AG04450 (cell line): ENCODE data around the gene SKI. TPM values are rescaled to one million over a fixed set of nuclear protein-coding genes. Genes with fewer than 3 reads are reported as not detected.

ENCODE experiments used
- CTCF ChIA-PET: fragments of 300-600, 350-600 bp; formaldehyde crosslinking; extraction: SDS; loops from one replicate; lab custom pipeline; 2022; ENCODE audit warnings: antibody characterized with exemption, inconsistent platforms; lab: Charles Lee
- POLR2A ChIA-PET: fragments of 350-600 bp; formaldehyde crosslinking; extraction: SDS; loops from one replicate; lab custom pipeline; 2021; ENCODE audit warnings: antibody characterized with exemption, inconsistent platforms; lab: Yijun Ruan, JAX
- DNase-seq: peaks from one replicate; pipeline ENCODE4 v3.0.0-alpha.2; 2011; ENCODE audit warnings: low read depth, low spot score
- H3K27ac ChIP-seq: one replicate; pipeline ENCODE4 v1.5.1; 2012; ENCODE audit warnings: low read depth, low read length, control low read depth
- H3K27me3 ChIP-seq: one replicate; pipeline ENCODE4 v1.6.0; 2012; ENCODE audit warnings: low read length; ENCODE audit not compliant: control insufficient read depth, insufficient read depth
- H3K4me3 ChIP-seq: 2 replicates; pipeline ENCODE4 v1.5.1; 2011; ENCODE audit warnings: mild to moderate bottlenecking, low read depth, low read length, control low read depth
- H3K9me3 ChIP-seq: 2 replicates; pipeline ENCODE4 v1.5.1; 2012; ENCODE audit warnings: low read length; ENCODE audit not compliant: control insufficient read depth, insufficient read depth
- CTCF ChIP-seq: IDR thresholded peaks from 2 replicates; pipeline ENCODE4 v1.5.1; 2011; ENCODE audit warnings: low read depth, low read length, control low read depth, inconsistent platforms
- polyA plus RNA-seq: library from polyadenylated mRNA; depleted of rRNA; stranded (reverse); fragments of >200 nt; gene quantifications from 2 replicates; pipeline ENCODE4 v1.2.3, GENCODE V29; 2011

SKI gene
- polyA plus RNA-seq, 1 experiment: 6.7 TPM

GRCh38 chr1:2215909-2216766 is 12.0 kb upstream of the SKI start:
- H3K27me3 ChIP-seq: no peaks in the 10 kb centered on the region
- ChIA-PET CTCF (interaction anchor here (0.7 kb wide), 1 partner anchor 21 kb away, joined by 3 read pairs; the partner anchor contains the start of gene FAAP20), POLR2A (interaction anchor here (0.7 kb wide), 1 partner anchor 10 kb away, joined by 13 read pairs; no protein-coding TSS in a partner anchor)
- DNase-seq: no peak
- H3K4me3 ChIP-seq: no peak overlapping the region
- no peak overlapping the region for H3K27ac ChIP-seq
- TF ChIP-seq CTCF: no peak
- peaks cover 3% of the 10 kb centered on the region for H3K9me3 ChIP-seq

- no peak for TF ChIP-seq CTCF
- Histone ChIP-seq H3K4me3 (no peak overlapping the region), H3K9me3 (peaks cover 3% of the 10 kb centered on the region), H3K27ac (no peak overlapping the region), H3K27me3 (no peaks in the 10 kb centered on the region)
- CTCF ChIA-PET: interaction anchor here (0.7 kb wide), 1 partner anchor 22 kb away, joined by 3 read pairs; the partner anchor contains the start of gene FAAP20
- POLR2A ChIA-PET: interaction anchor here (0.7 kb wide), 1 partner anchor 10 kb away, joined by 13 read pairs; no protein-coding TSS in a partner anchor
- DNase-seq: no peak
Observed at GRCh38 chr1:2216767-2217058, 11.4 kb upstream of the SKI start.

GRCh38 chr1:2221271-2221670 is 6.8 kb upstream of the SKI start:
- POLR2A ChIA-PET: interaction anchor here (0.7 kb wide), 1 partner anchor 9 kb away, joined by 3 read pairs; no protein-coding TSS in a partner anchor
- Histone ChIP-seq H3K4me3 (no peak overlapping the region), H3K9me3 (peaks cover 3% of the 10 kb centered on the region; the same call in 1 of the 2 replicates), H3K27me3 (no peaks in the 10 kb centered on the region), H3K27ac (no peak overlapping the region)
- TF ChIP-seq CTCF: no peak
- CTCF ChIA-PET: interaction anchor here (0.6 to 1.4 kb wide), 4 partner anchors 47 to 161 kb away, joined by 3 to 5 read pairs (median 4); no protein-coding TSS in a partner anchor
- DNase-seq: no peak

GRCh38 chr1:2224170-2224584 is 3.9 kb upstream of the SKI start:
- POLR2A ChIA-PET: interaction anchor here (0.6 kb wide), 1 partner anchor 1544 kb away, joined by 4 read pairs; no protein-coding TSS in a partner anchor
- TF ChIP-seq CTCF: no peak
- CTCF ChIA-PET: interaction anchor here (1.0 to 1.3 kb wide), 2 partner anchors 10 to 92 kb away, joined by 3 to 4 read pairs; no protein-coding TSS in a partner anchor
- H3K9me3 ChIP-seq: peaks cover under 1% of the 10 kb centered on the region
- no peak overlapping the region for H3K4me3 ChIP-seq
- no peak for DNase-seq
- no peak overlapping the region for H3K27ac ChIP-seq
- no peaks in the 10 kb centered on the region for H3K27me3 ChIP-seq
